PFSK-1 (cell line): Measurements from ENCODE around the gene CCDC127.

Experiments used
- FOXP2 ChIP-seq: optimal IDR thresholded peaks from 2 replicates; pipeline ENCODE3; 2011; ENCODE audit warnings: borderline replicate concordance, control low read depth, inconsistent platforms; ENCODE audit not compliant: insufficient read depth; ENCODE audit errors: extremely low read length, extremely low read depth
- POLR2AphosphoS5 ChIP-seq: IDR thresholded peaks from 2 replicates; pipeline ENCODE4 v1.6.1; 2012; ENCODE audit warnings: low read depth, mild to moderate bottlenecking, control low read depth, low read length, moderate library complexity
- REST ChIP-seq, 2 experiments: IDR thresholded peaks; 2 replicates each; pipeline versions ENCODE4 v1.6.1 to v1.8.0; 2011 to 2012; ENCODE audit warnings: low read depth in 2 of 2, low read length in 2 of 2, control low read depth in 1 of 2, inconsistent platforms in 1 of 2, mild to moderate bottlenecking in 1 of 2, moderate library complexity in 1 of 2; ENCODE audit not compliant: insufficient read depth in 1 of 2
- SIN3A ChIP-seq: IDR thresholded peaks from 2 replicates; pipeline ENCODE4 v1.6.1; 2012; ENCODE audit warnings: mild to moderate bottlenecking, low read length, moderate library complexity, borderline replicate concordance; ENCODE audit not compliant: insufficient read depth
- TAF1 ChIP-seq: IDR thresholded peaks from 2 replicates; pipeline ENCODE4 v1.6.1; 2012; ENCODE audit warnings: low read length, control low read depth, borderline replicate concordance; ENCODE audit not compliant: insufficient read depth

CCDC127 gene

GRCh38 chr5:162565-163337 is 55.2 kb downstream of the CCDC127 start:
- TF ChIP-seq FOXP2, result no peak
- no peak for TF ChIP-seq REST (IDR thresholded peaks at IDR 0.05; ENCODE audit: insufficient read depth in 1 of 2, low read depth in 2 of 2, low read length in 2 of 2)
- no peak for TF ChIP-seq POLR2AphosphoS5
- TF ChIP-seq TAF1, result no peak
- TF ChIP-seq SIN3A, result no peak

- TF ChIP-seq SIN3A (no peak), POLR2AphosphoS5 (no peak), FOXP2 (no peak), REST (IDR thresholded peaks at IDR 0.05; ENCODE audit: insufficient read depth in 1 of 2, low read depth in 2 of 2, low read length in 2 of 2) (no peak), TAF1 (no peak)
Observed at GRCh38 chr5:162190-162564, 55.8 kb downstream of the CCDC127 start.

- TF ChIP-seq POLR2AphosphoS5 (no peak), TAF1 (no peak), FOXP2 (no peak), SIN3A (no peak), REST (IDR thresholded peaks at IDR 0.05; ENCODE audit: insufficient read depth in 1 of 2, low read depth in 2 of 2, low read length in 2 of 2) (no peak)
Observed at GRCh38 chr5:161803-162110, 56.2 kb downstream of the CCDC127 start.

GRCh38 chr5:160921-161802 is 56.8 kb downstream of the CCDC127 start:
- no peak for TF ChIP-seq POLR2AphosphoS5
- no peak for TF ChIP-seq FOXP2
- no peak for TF ChIP-seq TAF1
- TF ChIP-seq REST (IDR thresholded peaks at IDR 0.05; ENCODE audit: insufficient read depth in 1 of 2, low read depth in 2 of 2, low read length in 2 of 2), result no peak
- TF ChIP-seq SIN3A, result no peak

- no peak for TF ChIP-seq SIN3A
- no peak for TF ChIP-seq TAF1
- TF ChIP-seq REST (IDR thresholded peaks at IDR 0.05; ENCODE audit: insufficient read depth in 1 of 2, low read depth in 2 of 2, low read length in 2 of 2), result no peak
- no peak for TF ChIP-seq POLR2AphosphoS5
- TF ChIP-seq FOXP2, result no peak
Observed at GRCh38 chr5:160173-160510, 57.8 kb downstream of the CCDC127 start.
